Mucosa of descending colon (tissue), 3 donors: ENCODE results near the gene TRIM26. TPM values are rescaled to one million over a fixed set of nuclear protein-coding genes. Genes with fewer than 3 reads are reported as not detected.

Experiments used
- ATAC-seq: fragments of 200-7000 bp; cut with Tn5 transposase; one replicate; pipeline ENCODE4 v1.9.1; 2020; ENCODE audit warnings: mild to moderate bottlenecking, moderate library complexity
- DNase-seq, 3 donors: peaks; one replicate each; pipeline ENCODE4 v3.0.0-alpha.2; 2020
- H3K36me3 ChIP-seq: fragments of 200-600 bp; one replicate; pipeline ENCODE4 v1.8.0; 2021; ENCODE audit warnings: low read depth, mild to moderate bottlenecking
- H3K4me1 ChIP-seq: fragments of 200-600 bp; one replicate; pipeline ENCODE4 v1.8.0; 2021; ENCODE audit warnings: low read depth, mild to moderate bottlenecking
- H3K4me3 ChIP-seq: fragments of 200-600 bp; one replicate; pipeline ENCODE4 v1.8.0; 2021; ENCODE audit warnings: mild to moderate bottlenecking
- H3K9me3 ChIP-seq: fragments of 200-600 bp; one replicate; pipeline ENCODE4 v1.8.0; 2021; ENCODE audit warnings: mild to moderate bottlenecking
- CTCF ChIP-seq: fragments of 200-600 bp; IDR thresholded peaks from one replicate; pipeline ENCODE4 v1.8.0; 2022; ENCODE audit warnings: antibody characterized with exemption, mild to moderate bottlenecking
- intact Hi-C, 2 donors: fragments of 100-400 bp; cut with DNase I in 1 of 2; cut with micrococcal nuclease in 1 of 2; formaldehyde crosslinking; loops; one replicate each; pipeline versions ENCODE4 v1.11.0 to v1.11.1; 2022; cut with DNase I, micrococcal nuclease
- total RNA-seq, 3 donors: library from RNA; stranded (reverse); fragmentation: NEBNext Ultra II Directional in 2 of 3; extraction: Animal tissue kit (Norgen Biotek cat#: 25700) in 2 of 3; gene quantifications; one replicate each; pipeline versions ENCODE4 v1.2.1 to v1.2.4, GENCODE V29; 2021 to 2023
- donor health status: DM: no; HTN: no; CAD: no; lungs with moderate emphysema.
- donor health status: DM: no; HTN: no; CAD: no.
- donor health status: DM: no; HTN: yes; CAD: no.

TRIM26 gene
- total RNA-seq, 3 donors from 2014 or later: 52.6 to 58.1 (median 53.0) TPM

- no peak for DNase-seq
- ATAC-seq: no peak
- H3K9me3 ChIP-seq: no peaks in the 10 kb centered on the region
- no peak overlapping the region for H3K4me3 ChIP-seq
- no peaks in the 10 kb centered on the region for H3K36me3 ChIP-seq
- no peaks in the 10 kb centered on the region for H3K4me1 ChIP-seq
- intact Hi-C loops: no loop called here
- no peak for TF ChIP-seq CTCF
Observed at GRCh38 chr6:30149858-30150550, 63.2 kb downstream of the TRIM26 start.

GRCh38 chr6:30149234-30149633 lies 64.0 kb downstream of the TRIM26 start:
- Histone ChIP-seq H3K4me1 (peaks cover 6% of the 10 kb centered on the region), H3K4me3 (no peak overlapping the region), H3K36me3 (no peaks in the 10 kb centered on the region), H3K9me3 (no peaks in the 10 kb centered on the region)
- ATAC-seq (no peak), DNase-seq (no peak)
- intact Hi-C loops: no loop called here
- TF ChIP-seq CTCF: no peak

GRCh38 chr6:30147096-30147495 lies 66.1 kb downstream of the TRIM26 start:
- intact Hi-C loops: no loop called here
- ATAC-seq (no peak), DNase-seq (no peak)
- peaks cover 14% of the 10 kb centered on the region for H3K4me1 ChIP-seq
- H3K9me3 ChIP-seq: no peaks in the 10 kb centered on the region
- no peak for TF ChIP-seq CTCF
- H3K4me3 ChIP-seq: no peak overlapping the region
- no peaks in the 10 kb centered on the region for H3K36me3 ChIP-seq

GRCh38 chr6:30145818-30146217 lies 67.4 kb downstream of the TRIM26 start:
- no peak for TF ChIP-seq CTCF
- Histone ChIP-seq H3K36me3 (no peaks in the 10 kb centered on the region), H3K4me3 (no peak overlapping the region), H3K9me3 (no peaks in the 10 kb centered on the region), H3K4me1 (peaks cover 14% of the 10 kb centered on the region)
- DNase-seq (no peak), ATAC-seq (no peak)
- intact Hi-C loops: no loop called here

- intact Hi-C loops: no loop called here
- Histone ChIP-seq H3K9me3 (no peaks in the 10 kb centered on the region), H3K4me3 (no peak overlapping the region), H3K4me1 (peaks cover 14% of the 10 kb centered on the region), H3K36me3 (no peaks in the 10 kb centered on the region)
- no peak for DNase-seq
- peak; percentile 66 for ATAC-seq
- TF ChIP-seq CTCF: no peak
Observed at GRCh38 chr6:30144811-30145210, 68.4 kb downstream of the TRIM26 start.
